A673 (cell line): ENCODE measurements around the gene SDCCAG8. TPM values are rescaled to one million over a fixed set of nuclear protein-coding genes. Genes with fewer than 3 reads are reported as not detected.

Source experiments
- BruUV-seq: library from RNA; stranded (reverse); fragments of 400-500 nt; replicated peaks from 2 replicates; lab custom pipeline; 2021; lab: Mats Ljungman, UMichigan
- CTCF ChIA-PET: fragments of 300-600 bp; sonication (Branson Sonifier 250); formaldehyde crosslinking; loops from one replicate; lab custom pipeline; 2022; ENCODE audit warnings: antibody characterized with exemption; lab: Charles Lee
- POLR2A ChIA-PET: fragments of 300-600 bp; sonication (Branson Sonifier 250); formaldehyde crosslinking; loops from one replicate; lab custom pipeline; 2022; ENCODE audit warnings: antibody characterized with exemption; ENCODE audit not compliant: low non-redundant PET; lab: Charles Lee
- DNase-seq: peaks from one replicate; pipeline ENCODE4 v3.0.0-alpha.2; 2015; ENCODE audit warnings: low spot score
- H3K27ac ChIP-seq: fragments of 200-600 bp; sonication (generic); 2 replicates; pipeline ENCODE4 v1.5.1; 2016; ENCODE audit warnings: mixed run types, low read depth, mild to moderate bottlenecking, mixed read lengths, antibody characterized with exemption, low read length; ENCODE audit not compliant: poor library complexity, severe bottlenecking
- H3K27me3 ChIP-seq: fragments of 200-600 bp; sonication (generic); replicated peaks from 2 replicates; pipeline ENCODE4 v1.6.1; 2017; ENCODE audit warnings: mixed run types, low read depth, mild to moderate bottlenecking, mixed read lengths, antibody characterized with exemption, low read length; ENCODE audit not compliant: insufficient read depth, poor library complexity
- H3K36me3 ChIP-seq: fragments of 200-600 bp; sonication (generic); 2 replicates; pipeline ENCODE4 v1.6.1; 2016; ENCODE audit warnings: mixed run types, mild to moderate bottlenecking, mixed read lengths, antibody characterized with exemption, low read length; ENCODE audit not compliant: insufficient read depth, poor library complexity, severe bottlenecking
- H3K4me1 ChIP-seq: fragments of 200-600 bp; sonication (generic); 2 replicates; pipeline ENCODE4 v1.6.1; 2017; ENCODE audit warnings: mixed run types, mild to moderate bottlenecking, mixed read lengths, antibody characterized with exemption, low read length; ENCODE audit not compliant: insufficient read depth, poor library complexity, severe bottlenecking
- H3K4me3 ChIP-seq: fragments of 200-600 bp; sonication (generic); 2 replicates; pipeline ENCODE4 v1.5.1; 2016; ENCODE audit warnings: low read depth, mixed run types, mild to moderate bottlenecking, mixed read lengths, low read length; ENCODE audit not compliant: poor library complexity, severe bottlenecking
- H3K9me3 ChIP-seq: fragments of 200-600 bp; sonication (generic); 2 replicates; pipeline ENCODE4 v1.6.1; 2016; ENCODE audit warnings: mixed run types, low read depth, mild to moderate bottlenecking, mixed read lengths, antibody characterized with exemption, low read length; ENCODE audit not compliant: poor library complexity, severe bottlenecking
- EZH2 ChIP-seq: fragments of 200-600 bp; sonication (generic); IDR thresholded peaks from 2 replicates; pipeline ENCODE4 v1.6.1; 2017; ENCODE audit warnings: borderline replicate concordance, low read depth, mild to moderate bottlenecking, mixed read lengths, antibody characterized with exemption, low read length; ENCODE audit not compliant: poor library complexity, severe bottlenecking
- intact Hi-C: fragments of 100-400 bp; cut with micrococcal nuclease; formaldehyde crosslinking; loops from one replicate; pipeline ENCODE4 v1.10.0; 2022; ENCODE audit not compliant: unreplicated experiment
- total RNA-seq: library from RNA; stranded (reverse); gene quantifications from 2 replicates; pipeline ENCODE4 v1.2.3, GENCODE V29; 2021
- TF ChIP-seq, protein P1 (sequence below): fragments of 300-800, 200-600 bp; sonication (generic); conservative IDR thresholded peaks from 2 replicates; pipeline ENCODE4 v1.5.1; 2017; ENCODE audit warnings: low read depth, mild to moderate bottlenecking, antibody characterized with exemption, low read length, moderate library complexity, mixed read lengths

The SDCCAG8 gene
- total RNA-seq, 1 experiment from 2014 or later, result 9.1 TPM

DNA sequence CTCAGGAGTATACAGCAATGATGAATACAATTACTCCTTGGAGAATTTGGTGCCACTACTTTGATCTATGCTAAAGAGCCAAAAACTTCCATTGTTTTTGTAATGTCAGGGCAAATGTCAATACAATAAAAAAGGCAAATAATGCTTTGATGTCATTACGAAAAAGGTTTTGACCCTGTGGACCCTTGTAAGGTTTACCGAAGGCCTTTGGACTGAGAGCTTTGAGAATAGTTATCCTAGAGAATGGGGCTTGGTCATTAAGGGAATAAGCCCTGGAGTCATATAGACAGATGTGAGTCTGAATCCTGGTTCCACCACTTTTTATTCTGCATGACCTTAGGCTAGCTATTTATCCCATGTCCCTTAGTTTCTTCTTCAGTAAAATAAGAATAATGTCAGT, 28.2 kb upstream of the SDCCAG8 start:
- ChIA-PET CTCF (no interaction called here), POLR2A (no interaction called here)
- BruUV-seq, result no TSS peak
- H3K4me1 ChIP-seq, result no peaks in the 10 kb centered on the region
- intact Hi-C loops, result no loop called here
- no peak overlapping the region for H3K27ac ChIP-seq
- H3K36me3 ChIP-seq, result peaks cover 1% of the 10 kb centered on the region
- no peak overlapping the region for H3K4me3 ChIP-seq
- TF ChIP-seq, protein P1, sequence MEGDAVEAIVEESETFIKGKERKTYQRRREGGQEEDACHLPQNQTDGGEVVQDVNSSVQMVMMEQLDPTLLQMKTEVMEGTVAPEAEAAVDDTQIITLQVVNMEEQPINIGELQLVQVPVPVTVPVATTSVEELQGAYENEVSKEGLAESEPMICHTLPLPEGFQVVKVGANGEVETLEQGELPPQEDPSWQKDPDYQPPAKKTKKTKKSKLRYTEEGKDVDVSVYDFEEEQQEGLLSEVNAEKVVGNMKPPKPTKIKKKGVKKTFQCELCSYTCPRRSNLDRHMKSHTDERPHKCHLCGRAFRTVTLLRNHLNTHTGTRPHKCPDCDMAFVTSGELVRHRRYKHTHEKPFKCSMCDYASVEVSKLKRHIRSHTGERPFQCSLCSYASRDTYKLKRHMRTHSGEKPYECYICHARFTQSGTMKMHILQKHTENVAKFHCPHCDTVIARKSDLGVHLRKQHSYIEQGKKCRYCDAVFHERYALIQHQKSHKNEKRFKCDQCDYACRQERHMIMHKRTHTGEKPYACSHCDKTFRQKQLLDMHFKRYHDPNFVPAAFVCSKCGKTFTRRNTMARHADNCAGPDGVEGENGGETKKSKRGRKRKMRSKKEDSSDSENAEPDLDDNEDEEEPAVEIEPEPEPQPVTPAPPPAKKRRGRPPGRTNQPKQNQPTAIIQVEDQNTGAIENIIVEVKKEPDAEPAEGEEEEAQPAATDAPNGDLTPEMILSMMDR, result no peak
- TF ChIP-seq EZH2, result no peak
- no peaks in the 10 kb centered on the region for H3K27me3 ChIP-seq
- DNase-seq, result no peak
- H3K9me3 ChIP-seq, result peaks cover 20% of the 10 kb centered on the region

GRCh38 chr1:243229526-243229925, 26.3 kb upstream of the SDCCAG8 start:
- no TSS peak for BruUV-seq
- no peak overlapping the region for H3K27ac ChIP-seq
- intact Hi-C loops, result no loop called here
- POLR2A ChIA-PET, result no interaction called here
- CTCF ChIA-PET, result no interaction called here
- no peaks in the 10 kb centered on the region for H3K27me3 ChIP-seq
- H3K9me3 ChIP-seq, result peaks cover 20% of the 10 kb centered on the region
- no peak overlapping the region for H3K4me3 ChIP-seq
- H3K4me1 ChIP-seq, result no peaks in the 10 kb centered on the region
- no peak for TF ChIP-seq EZH2
- TF ChIP-seq, protein P1, result no peak
- no peak for DNase-seq
- peaks cover 6% of the 10 kb centered on the region for H3K36me3 ChIP-seq

DNA sequence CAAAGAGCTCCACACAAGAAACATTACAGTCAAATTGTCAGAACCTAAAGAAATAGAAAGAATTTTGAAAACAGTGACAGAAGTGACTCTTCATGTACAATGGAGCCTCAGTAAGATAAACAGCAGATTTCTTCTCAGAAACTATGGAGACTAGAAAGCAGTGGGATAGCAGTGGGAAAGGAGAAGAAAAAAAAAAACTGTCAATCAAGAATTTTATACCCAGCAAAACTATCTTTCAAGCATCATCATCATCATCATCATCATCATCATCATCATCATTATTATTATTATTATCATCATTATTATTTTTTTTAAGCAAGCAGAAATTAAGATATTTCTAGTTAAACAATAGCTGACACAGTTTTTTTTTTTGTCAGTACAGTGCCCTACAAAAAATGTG, 24.9 kb upstream of the SDCCAG8 start:
- no peak overlapping the region for H3K27ac ChIP-seq
- H3K9me3 ChIP-seq, result peaks cover 20% of the 10 kb centered on the region
- no peak overlapping the region for H3K4me3 ChIP-seq
- peak; percentile 21 for DNase-seq
- intact Hi-C loops, result no loop called here
- no TSS peak for BruUV-seq
- no peaks in the 10 kb centered on the region for H3K27me3 ChIP-seq
- POLR2A ChIA-PET, result interaction anchor here (0.9 kb wide), 1 partner anchor 931 kb away, joined by 11 read pairs; no protein-coding TSS in a partner anchor
- H3K4me1 ChIP-seq, result no peaks in the 10 kb centered on the region
- CTCF ChIA-PET, result no interaction called here
- H3K36me3 ChIP-seq, result peaks cover 6% of the 10 kb centered on the region
- TF ChIP-seq, protein P1, result no peak
- no peak for TF ChIP-seq EZH2
